Measurements from ENCODE around the gene C2CD2. TPM values are rescaled to one million over a fixed set of nuclear protein-coding genes. Genes with fewer than 3 reads are reported as not detected.

Gene C2CD2
- total and polyA plus RNA-seq, 8 donors: 7.9 to 16.8 (median 11.3) TPM

DNA sequence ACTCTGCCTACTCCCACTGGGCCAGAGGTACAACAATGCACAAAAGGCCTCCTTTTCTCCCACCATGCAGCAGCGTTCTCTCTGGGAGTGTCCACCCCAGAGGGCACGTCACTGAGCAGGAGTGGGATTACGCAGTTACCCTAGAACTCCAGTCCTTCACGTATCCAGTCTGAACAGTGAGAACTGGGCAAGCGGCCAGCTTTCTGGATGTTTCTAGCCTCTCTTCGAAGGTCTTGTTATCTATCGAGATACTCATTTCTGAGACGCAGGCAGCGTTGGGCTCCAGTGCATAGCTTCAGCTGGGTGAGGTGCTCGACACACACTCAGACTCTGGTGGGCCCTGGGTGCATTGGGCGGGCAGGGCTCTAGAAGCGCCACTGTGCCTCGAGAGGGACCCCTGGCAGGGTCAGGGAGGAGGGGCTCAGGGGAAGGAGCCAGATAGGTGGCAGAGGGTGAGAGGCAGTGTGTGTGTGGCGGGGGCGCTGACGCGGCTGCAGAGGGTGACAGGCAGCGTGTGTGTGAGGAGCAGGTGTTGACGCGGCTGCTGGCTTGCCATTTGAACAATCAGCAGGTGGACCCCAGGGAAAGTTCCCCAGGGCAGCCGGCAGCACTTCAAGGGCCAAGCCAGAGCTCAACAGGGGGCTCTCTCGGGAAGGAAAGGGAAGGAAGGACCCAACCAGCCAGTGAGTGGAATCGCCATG is 102.6 kb downstream of the C2CD2 start:
- H3K4me3 ChIP-seq: no peak overlapping the region
- no peak overlapping the region for H3K27ac ChIP-seq
- no peaks in the 10 kb centered on the region for H3K27me3 ChIP-seq
- H3K4me1 ChIP-seq: no peaks in the 10 kb centered on the region
- intact Hi-C loops (cut with DNase I): no loop called here
- peaks cover 0 to 8% (median 0%) of the 10 kb centered on the region in 3 donors for H3K36me3 ChIP-seq
- H3K9me3 ChIP-seq: no peaks in the 10 kb centered on the region
- ATAC-seq (no peak), FAIRE-seq (no peak), DNase-seq (no peak)
- TF ChIP-seq, protein P1, sequence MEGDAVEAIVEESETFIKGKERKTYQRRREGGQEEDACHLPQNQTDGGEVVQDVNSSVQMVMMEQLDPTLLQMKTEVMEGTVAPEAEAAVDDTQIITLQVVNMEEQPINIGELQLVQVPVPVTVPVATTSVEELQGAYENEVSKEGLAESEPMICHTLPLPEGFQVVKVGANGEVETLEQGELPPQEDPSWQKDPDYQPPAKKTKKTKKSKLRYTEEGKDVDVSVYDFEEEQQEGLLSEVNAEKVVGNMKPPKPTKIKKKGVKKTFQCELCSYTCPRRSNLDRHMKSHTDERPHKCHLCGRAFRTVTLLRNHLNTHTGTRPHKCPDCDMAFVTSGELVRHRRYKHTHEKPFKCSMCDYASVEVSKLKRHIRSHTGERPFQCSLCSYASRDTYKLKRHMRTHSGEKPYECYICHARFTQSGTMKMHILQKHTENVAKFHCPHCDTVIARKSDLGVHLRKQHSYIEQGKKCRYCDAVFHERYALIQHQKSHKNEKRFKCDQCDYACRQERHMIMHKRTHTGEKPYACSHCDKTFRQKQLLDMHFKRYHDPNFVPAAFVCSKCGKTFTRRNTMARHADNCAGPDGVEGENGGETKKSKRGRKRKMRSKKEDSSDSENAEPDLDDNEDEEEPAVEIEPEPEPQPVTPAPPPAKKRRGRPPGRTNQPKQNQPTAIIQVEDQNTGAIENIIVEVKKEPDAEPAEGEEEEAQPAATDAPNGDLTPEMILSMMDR (IDR thresholded peaks at IDR 0.05): no peak
- 80 to 83% methylated on average over 23 of the region's 23 CpGs for WGBS, 2 donors

DNA sequence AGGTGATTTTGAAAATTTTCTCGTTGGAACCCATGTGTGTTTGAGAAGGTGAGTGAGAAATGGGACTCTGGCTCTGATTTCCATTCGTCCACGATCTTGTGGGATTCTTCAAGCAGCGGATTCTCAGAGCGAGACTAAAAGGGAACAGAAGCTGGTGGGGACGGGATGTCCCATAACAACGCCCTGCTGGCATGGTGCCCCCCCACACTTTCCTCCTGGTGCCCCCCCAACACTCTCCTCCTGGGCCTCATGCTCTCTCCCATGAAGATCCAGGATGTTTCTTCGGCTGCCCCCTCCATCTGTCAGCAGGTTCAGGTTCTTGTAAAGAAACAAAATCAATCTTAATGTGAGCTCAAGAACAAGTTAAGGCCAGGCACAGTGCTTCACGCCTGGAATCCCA is 103.7 kb downstream of the C2CD2 start:
- Histone ChIP-seq H3K4me3 (no peak overlapping the region), H3K36me3 (peaks cover 0 to 7% (median 0%) of the 10 kb centered on the region in 3 donors), H3K9me3 (no peaks in the 10 kb centered on the region), H3K27ac (no peak overlapping the region), H3K27me3 (no peaks in the 10 kb centered on the region), H3K4me1 (no peaks in the 10 kb centered on the region)
- 94 to 95% methylated on average over 9 of the region's 9 CpGs for WGBS, 2 donors
- no peak for FAIRE-seq
- intact Hi-C loops (cut with DNase I): no loop called here
- no peak for ATAC-seq
- peak in 1 of 6 donors; percentile 17 for DNase-seq
- TF ChIP-seq, protein P1 (IDR thresholded peaks at IDR 0.05): no peak

DNA sequence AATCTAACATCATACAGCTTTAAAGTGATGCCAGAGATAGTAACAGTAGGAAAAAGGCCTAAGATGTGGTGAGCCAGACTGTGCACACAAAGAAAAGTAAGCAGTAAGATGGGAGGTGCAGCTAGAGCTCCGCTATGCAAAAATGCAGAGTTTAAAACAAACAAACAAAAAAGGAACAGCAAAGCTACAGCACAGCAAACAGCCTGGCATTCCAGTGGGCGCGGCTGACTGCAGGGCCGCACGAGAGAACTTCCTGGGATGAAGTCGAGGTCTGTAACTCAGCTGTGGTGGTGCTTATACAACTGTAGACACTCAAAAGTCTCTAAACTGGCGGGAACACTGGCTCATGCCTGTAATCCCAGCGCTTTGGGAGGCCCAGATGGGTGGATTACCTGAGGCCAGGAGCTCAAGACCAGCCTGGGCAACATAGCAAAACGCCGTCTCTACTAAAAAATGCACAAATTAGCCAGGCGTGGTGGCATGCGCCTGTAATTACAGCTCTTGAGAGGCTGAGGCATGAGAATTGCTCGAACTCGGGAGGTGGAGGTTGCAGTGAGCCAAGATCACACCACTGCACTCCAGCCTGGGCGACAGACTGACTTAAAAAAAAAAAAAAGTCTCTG is 104.7 kb downstream of the C2CD2 start:
- no peaks in the 10 kb centered on the region for H3K27me3 ChIP-seq
- ATAC-seq (no peak), DNase-seq (peak in 1 of 6 donors; percentile 6), FAIRE-seq (no peak)
- no peaks in the 10 kb centered on the region for H3K36me3 ChIP-seq
- no peak overlapping the region for H3K4me3 ChIP-seq
- intact Hi-C loops (cut with DNase I): no loop called here
- TF ChIP-seq, protein P1 (IDR thresholded peaks at IDR 0.05): no peak
- 91% methylated on average over 15 of the region's 15 CpGs for WGBS, 2 donors
- no peaks in the 10 kb centered on the region for H3K9me3 ChIP-seq
- no peaks in the 10 kb centered on the region for H3K4me1 ChIP-seq
- H3K27ac ChIP-seq: no peak overlapping the region

DNA sequence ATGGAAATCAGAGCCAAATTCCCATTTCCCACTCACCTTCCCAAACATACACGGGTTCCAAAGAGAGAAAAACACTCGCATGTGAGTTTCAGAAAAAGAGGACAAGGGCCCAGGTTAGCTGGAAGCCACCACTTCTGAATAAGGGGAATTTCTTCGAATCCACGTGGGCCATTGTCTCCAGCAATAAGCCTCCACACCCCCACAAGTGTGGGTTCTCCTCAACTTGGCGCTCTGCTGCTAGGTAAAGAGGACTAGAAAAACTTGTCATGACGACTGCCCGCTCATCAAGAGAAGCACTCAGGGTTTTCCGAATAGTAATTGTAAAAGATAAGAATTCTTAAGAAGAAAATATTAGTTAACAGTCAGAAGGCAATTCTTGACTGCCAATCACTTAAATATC is 105.3 kb downstream of the C2CD2 start:
- Histone ChIP-seq H3K36me3 (no peaks in the 10 kb centered on the region), H3K9me3 (no peaks in the 10 kb centered on the region), H3K4me1 (no peaks in the 10 kb centered on the region), H3K4me3 (no peak overlapping the region), H3K27ac (no peak overlapping the region), H3K27me3 (no peaks in the 10 kb centered on the region)
- WGBS, 2 donors: 83 to 84% methylated on average over 8 of the region's 8 CpGs
- TF ChIP-seq, protein P1 (IDR thresholded peaks at IDR 0.05): no peak
- FAIRE-seq (no peak), DNase-seq (no peak), ATAC-seq (no peak)
- intact Hi-C loops (cut with DNase I): no loop called here
